ENCODE results near the gene FBXL7. TPM values are rescaled to one million over a fixed set of nuclear protein-coding genes. Genes with fewer than 3 reads are reported as not detected.

The FBXL7 gene
- total and polyA plus RNA-seq, 2 donors (not counting 3 experiments of a cell fraction or from before 2014, with no cell fraction given): 23.5 to 32.2 TPM

GRCh38 chr5:15521381-15522186 lies 21.6 kb downstream of the FBXL7 start:
- Histone ChIP-seq H3K27ac (ENCODE audit: insufficient read depth, low read depth, low read length) (no peak overlapping the region), H3K4me3 (replicated peaks in 1 of 3; ENCODE audit: insufficient read depth in 1 of 3, low read depth in 1 of 3, low read length in 3 of 3) (no peak overlapping the region), H3K4me2 (ENCODE audit: insufficient read depth, low read length) (no peak overlapping the region), H3K9me3 (replicated peaks; ENCODE audit: control insufficient read depth, insufficient read depth, low read length) (no peaks in the 10 kb centered on the region), H4K20me1 (replicated peaks; ENCODE audit: control insufficient read depth, extremely low read depth, insufficient read depth, low read length) (no peaks in the 10 kb centered on the region), H3K4me1 (ENCODE audit: control insufficient read depth, extremely low read depth, insufficient read depth, low read length) (no peaks in the 10 kb centered on the region), H3K79me2 (ENCODE audit: control insufficient read depth, insufficient read depth, low read length) (peaks cover 29% of the 10 kb centered on the region), H3K36me3 (ENCODE audit: control insufficient read depth in 2 of 2, extremely low read depth in 1 of 2, insufficient read depth in 2 of 2, low read length in 2 of 2) (no peaks in the 10 kb centered on the region), H3K9ac (replicated peaks; ENCODE audit: extremely low read depth, insufficient read depth, low read length) (no peak overlapping the region), H3K9me1 (replicated peaks; ENCODE audit: control insufficient read depth, extremely low read depth, insufficient read depth, low read length) (no peaks in the 10 kb centered on the region), H3K27me3 (ENCODE audit: control insufficient read depth in 2 of 2, insufficient read depth in 2 of 2, low read length in 2 of 2) (no peaks in the 10 kb centered on the region), H2AFZ (ENCODE audit: low read depth, low read length) (no peak overlapping the region)
- intact Hi-C loops (cut with micrococcal nuclease) (no loop called here), dilution Hi-C loops (cut with MboI; ENCODE audit: extremely low pct_ligation_motif_present, low sequenced_read_pairs) (no loop called here)
- TF ChIP-seq EZH2 (IDR thresholded peaks at IDR 0.05; ENCODE audit: borderline replicate concordance, low read depth, low read length, severe bottlenecking): no peak
- TF ChIP-seq POLR2A (IDR thresholded peaks at IDR 0.05; ENCODE audit: low read depth, low read length): no peak
- TF ChIP-seq FOS (IDR thresholded peaks at IDR 0.05; ENCODE audit: borderline replicate concordance, insufficient read depth, low read length): no peak
- TF ChIP-seq MYC (IDR thresholded peaks at IDR 0.05; ENCODE audit: low read depth, low read length): no peak
- TF ChIP-seq POLR2AphosphoS5 (IDR thresholded peaks at IDR 0.05; ENCODE audit: insufficient read depth, low read depth, low read length): no peak
- TF ChIP-seq CTCF (IDR thresholded peaks at IDR 0.05; ENCODE audit: extremely low read depth in 1 of 2, insufficient read depth in 1 of 2, low read depth in 1 of 2, low read length in 2 of 2): no peak
- TF ChIP-seq GATA2 (IDR thresholded peaks at IDR 0.05; ENCODE audit: insufficient read depth, insufficient read length, low read depth, low read length): no peak
- TF ChIP-seq JUN (IDR thresholded peaks at IDR 0.05; ENCODE audit: borderline replicate concordance, insufficient read depth, insufficient read length, low read depth): no peak
- TF ChIP-seq MAX (IDR thresholded peaks at IDR 0.05; ENCODE audit: insufficient read depth, insufficient read length): no peak
- ChIA-PET POLR2A (no interaction called here), CTCF (interaction anchor here (1.4 to 2.0 kb wide), 4 partner anchors 9 to 20 kb away, joined by 3 to 7 read pairs (median 4); no protein-coding TSS in a partner anchor)
- DNase-seq (ENCODE audit: low read depth, low spot score): no peak
- no TSS peak for BruUV-seq (replicated peaks)
- no peak for FAIRE-seq

Measured in endothelial cell of umbilical vein (primary cell).